Stomach smooth muscle (tissue), 2 donors: ENCODE measurements around the gene CRY1.
"Not testable (repeated sequence)": the region's sequence is repeated elsewhere in the genome, so short reads cannot be mapped to it uniquely, and the experiment has no call there.

Experiments used
- H3K27ac ChIP-seq: one replicate; pipeline ENCODE4 v1.7.0; 2013; ENCODE audit warnings: mild to moderate bottlenecking, low read length, inconsistent platforms
- H3K27me3 ChIP-seq, 2 donors: one replicate each; pipeline ENCODE4 v1.7.0; 2013; ENCODE audit warnings: low read length in 2 of 2; ENCODE audit not compliant: insufficient read depth in 2 of 2, control insufficient read depth in 1 of 2
- H3K36me3 ChIP-seq, 2 donors: one replicate each; pipeline ENCODE4 v1.7.0; 2013; ENCODE audit warnings: low read length in 2 of 2; ENCODE audit not compliant: control insufficient read depth in 2 of 2, insufficient read depth in 2 of 2
- H3K4me1 ChIP-seq: one replicate; pipeline ENCODE4 v1.7.0; 2013; ENCODE audit warnings: low read length; ENCODE audit not compliant: control insufficient read depth, insufficient read depth
- H3K4me3 ChIP-seq, 2 donors: one replicate each; pipeline ENCODE4 v1.7.0; 2013; ENCODE audit warnings: low read length in 2 of 2
- H3K9ac ChIP-seq, 2 donors: one replicate each; pipeline ENCODE4 v1.7.0; 2013; ENCODE audit warnings: low read length in 2 of 2, mild to moderate bottlenecking in 1 of 2
- H3K9me3 ChIP-seq, 2 donors: one replicate each; pipeline ENCODE4 v1.7.0; 2013; ENCODE audit warnings: low read length in 2 of 2; ENCODE audit not compliant: control insufficient read depth in 2 of 2
- donor health status: healthy.
- donor health status: Pancreatic carcinoma.

Gene CRY1

GRCh38 chr12:107032266-107032665 lies 61.1 kb downstream of the CRY1 start:
- no peaks in the 10 kb centered on the region for H3K36me3 ChIP-seq
- no peak overlapping the region for H3K9ac ChIP-seq
- no peak overlapping the region for H3K4me3 ChIP-seq
- H3K4me1 ChIP-seq: peaks cover 6% of the 10 kb centered on the region
- H3K27ac ChIP-seq: no peak overlapping the region
- no peaks in the 10 kb centered on the region for H3K9me3 ChIP-seq
- H3K27me3 ChIP-seq: no peaks in the 10 kb centered on the region

- Histone ChIP-seq H3K9ac (no peak overlapping the region), H3K36me3 (no peaks in the 10 kb centered on the region), H3K27ac (no peak overlapping the region), H3K4me1 (peaks cover 6% of the 10 kb centered on the region), H3K27me3 (no peaks in the 10 kb centered on the region), H3K9me3 (no peaks in the 10 kb centered on the region), H3K4me3 (no peak overlapping the region)
These were observed 62.3 kb downstream of the CRY1 start for GRCh38 chr12:107031061-107031460.

- H3K36me3 ChIP-seq: no peaks in the 10 kb centered on the region
- H3K4me3 ChIP-seq: peak overlapping the region in 1 of 2 donors; percentile 7
- peak overlapping the region; percentile 8 for H3K27ac ChIP-seq
- H3K9me3 ChIP-seq: no peaks in the 10 kb centered on the region
- no peaks in the 10 kb centered on the region for H3K27me3 ChIP-seq
- no peak overlapping the region for H3K9ac ChIP-seq
- peaks cover 6% of the 10 kb centered on the region for H3K4me1 ChIP-seq
These were observed 64.3 kb downstream of the CRY1 start for GRCh38 chr12:107029081-107029480.

- H3K27me3 ChIP-seq: no peaks in the 10 kb centered on the region
- H3K4me1 ChIP-seq: peaks cover 6% of the 10 kb centered on the region
- no peaks in the 10 kb centered on the region for H3K9me3 ChIP-seq
- H3K9ac ChIP-seq: peak overlapping the region; percentile 37 to 59
- no peaks in the 10 kb centered on the region for H3K36me3 ChIP-seq
- peak overlapping the region; percentile 72 for H3K27ac ChIP-seq
- no peak overlapping the region for H3K4me3 ChIP-seq
These were observed 65.7 kb downstream of the CRY1 start for GRCh38 chr12:107027636-107028053.

- H3K9ac ChIP-seq: peak overlapping the region; percentile 13 to 54
- H3K27me3 ChIP-seq: no peaks in the 10 kb centered on the region
- no peak overlapping the region for H3K4me3 ChIP-seq
- H3K9me3 ChIP-seq: no peaks in the 10 kb centered on the region
- H3K4me1 ChIP-seq: peaks cover 6% of the 10 kb centered on the region
- no peaks in the 10 kb centered on the region for H3K36me3 ChIP-seq
- peak overlapping the region; percentile 72 for H3K27ac ChIP-seq
These were observed 66.3 kb downstream of the CRY1 start for GRCh38 chr12:107026806-107027635.

DNA sequence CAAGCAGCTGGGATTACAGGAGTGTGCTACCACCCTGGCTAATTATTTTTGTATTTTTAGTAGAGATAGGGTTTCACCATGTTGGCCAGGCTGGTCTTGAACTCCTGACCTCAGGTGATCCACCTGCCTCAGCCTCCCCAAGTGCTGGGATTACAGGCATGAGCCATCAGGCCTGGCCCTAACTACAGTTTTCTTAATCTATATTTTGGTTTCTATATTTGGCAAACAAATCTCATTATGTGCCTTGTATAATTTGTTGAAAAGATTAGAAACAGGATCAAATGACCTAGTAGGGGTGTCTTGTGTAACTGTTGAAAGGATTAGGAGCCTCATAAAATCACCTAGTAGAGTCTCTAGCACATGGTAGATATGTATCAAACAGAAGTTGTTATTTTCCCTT lies 67.0 kb downstream of the CRY1 start:
- H3K36me3 ChIP-seq, H3K9me3 ChIP-seq, H3K9ac ChIP-seq, H3K4me1 ChIP-seq, H3K4me3 ChIP-seq, H3K27me3 ChIP-seq: not testable (repeated sequence)
- H3K27ac ChIP-seq: peak overlapping the region; percentile 72

GRCh38 chr12:107025671-107026070 lies 67.7 kb downstream of the CRY1 start:
- Histone ChIP-seq H3K4me3 (no peak overlapping the region), H3K9ac (no peak overlapping the region), H3K27me3 (no peaks in the 10 kb centered on the region), H3K27ac (no peak overlapping the region), H3K36me3 (no peaks in the 10 kb centered on the region), H3K9me3 (no peaks in the 10 kb centered on the region), H3K4me1 (peaks cover 6% of the 10 kb centered on the region)

DNA sequence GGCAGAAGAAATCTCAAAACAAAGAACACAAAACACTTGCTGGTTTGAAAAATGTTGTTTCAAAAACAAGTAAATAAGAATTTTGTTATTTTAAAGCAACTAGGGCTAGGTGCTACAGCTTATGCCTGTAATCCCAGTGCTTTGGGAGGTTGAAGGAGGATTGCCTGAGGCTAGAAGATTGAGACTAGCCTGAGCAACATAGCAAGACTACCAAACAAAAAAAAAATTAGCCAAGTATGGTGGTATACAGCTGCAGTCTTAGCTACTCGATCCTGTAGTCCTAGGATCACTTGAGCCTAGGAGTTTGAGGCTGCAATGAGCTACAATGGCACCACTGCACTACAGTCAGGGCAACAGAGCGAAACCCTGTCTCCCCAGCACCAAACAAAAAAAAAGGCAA lies 73.8 kb downstream of the CRY1 start:
- Histone ChIP-seq H3K9me3 (no peaks in the 10 kb centered on the region), H3K9ac (no peak overlapping the region), H3K4me3 (no peak overlapping the region), H3K4me1 (no peaks in the 10 kb centered on the region), H3K36me3 (no peaks in the 10 kb centered on the region), H3K27ac (no peak overlapping the region), H3K27me3 (no peaks in the 10 kb centered on the region)

DNA sequence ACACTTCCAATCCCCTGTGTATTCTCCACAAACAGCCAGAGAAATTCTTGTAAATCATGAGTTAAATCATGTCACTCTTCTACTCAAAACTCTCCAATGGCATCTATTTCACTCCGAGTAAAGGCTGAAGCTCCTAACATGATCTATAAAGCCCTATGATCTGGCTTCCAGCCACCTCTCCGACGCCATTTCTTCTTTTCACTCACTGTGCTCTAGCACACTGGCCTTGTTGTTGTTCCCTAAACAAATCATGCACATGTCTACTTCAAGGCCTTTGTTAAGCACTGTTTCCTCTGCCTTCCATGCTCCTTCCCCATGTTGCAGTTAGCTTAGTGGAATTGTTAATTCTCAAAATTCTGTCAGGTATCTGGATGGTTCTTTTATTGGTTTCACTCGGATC lies 76.3 kb downstream of the CRY1 start:
- H3K4me1 ChIP-seq: no peaks in the 10 kb centered on the region
- H3K9ac ChIP-seq: no peak overlapping the region
- no peaks in the 10 kb centered on the region for H3K27me3 ChIP-seq
- no peak overlapping the region for H3K4me3 ChIP-seq
- no peak overlapping the region for H3K27ac ChIP-seq
- no peaks in the 10 kb centered on the region for H3K36me3 ChIP-seq
- H3K9me3 ChIP-seq: no peaks in the 10 kb centered on the region

- no peak overlapping the region for H3K27ac ChIP-seq
- no peaks in the 10 kb centered on the region for H3K9me3 ChIP-seq
- H3K4me3 ChIP-seq: no peak overlapping the region
- no peaks in the 10 kb centered on the region for H3K27me3 ChIP-seq
- H3K4me1 ChIP-seq: no peaks in the 10 kb centered on the region
- no peak overlapping the region for H3K9ac ChIP-seq
- H3K36me3 ChIP-seq: no peaks in the 10 kb centered on the region
These were observed 79.3 kb downstream of the CRY1 start for GRCh38 chr12:107014055-107014454.

DNA sequence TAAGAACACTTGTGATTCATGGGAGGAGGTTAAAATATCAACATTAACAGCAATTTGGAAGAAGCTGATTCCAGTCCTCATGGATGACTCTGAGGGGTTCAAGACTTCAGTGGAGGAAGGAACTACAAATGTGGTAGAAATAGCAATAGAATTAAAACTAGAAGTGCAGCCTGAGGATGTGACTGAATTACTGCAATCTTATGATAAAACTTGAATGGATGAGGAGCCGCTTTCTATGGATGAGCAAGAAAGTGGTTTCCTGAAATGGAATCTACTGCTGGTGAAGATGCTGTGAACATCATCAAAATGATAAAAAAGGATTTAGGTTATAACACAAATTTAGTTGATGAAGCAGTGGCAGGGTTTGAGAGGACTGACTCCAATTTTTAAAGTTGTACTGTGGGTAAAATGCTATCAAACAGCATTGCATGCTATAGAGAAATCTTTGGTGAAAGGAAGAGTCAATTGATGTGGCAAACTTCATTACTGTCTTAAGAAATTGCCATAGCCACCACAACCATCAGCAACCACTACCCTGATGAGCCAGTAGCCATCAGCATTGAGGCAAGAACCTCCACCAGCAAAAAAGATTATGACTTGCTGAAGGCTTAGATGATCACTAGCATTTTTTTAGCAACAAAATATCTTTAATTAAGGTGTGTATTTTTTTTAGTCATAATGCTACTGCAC lies 80.5 kb downstream of the CRY1 start:
- H3K9ac ChIP-seq: no peak overlapping the region
- H3K36me3 ChIP-seq: no peaks in the 10 kb centered on the region
- H3K4me3 ChIP-seq: no peak overlapping the region
- H3K4me1 ChIP-seq: no peaks in the 10 kb centered on the region
- H3K9me3 ChIP-seq: no peaks in the 10 kb centered on the region
- no peak overlapping the region for H3K27ac ChIP-seq
- H3K27me3 ChIP-seq: no peaks in the 10 kb centered on the region
